Epithelial cell of proximal tubule (primary cell): Measurements from ENCODE around the gene PATL1. TPM values are rescaled to one million over a fixed set of nuclear protein-coding genes. Genes with fewer than 3 reads are reported as not detected.
A peak's percentile ranks its signal among the peaks of the same experiment; 100 is the strongest.

ENCODE experiments used
- DNase-seq: peaks from one replicate; pipeline ENCODE4 v3.0.0-alpha.2; 2011; ENCODE audit warnings: low read depth
- H3K4me3 ChIP-seq: 2 replicates; pipeline ENCODE4 v1.5.1; 2011; ENCODE audit warnings: low read depth, mild to moderate bottlenecking, low read length
- CTCF ChIP-seq: conservative IDR thresholded peaks from 2 replicates; pipeline ENCODE4 v1.5.1; 2012; ENCODE audit warnings: low read depth, mild to moderate bottlenecking, low read length
- total RNA-seq: library from RNA; depleted of rRNA; stranded (reverse); fragments of >200 nt; gene quantifications from 2 replicates; pipeline ENCODE4 v1.2.3, GENCODE V29; 2015

Gene PATL1
- total RNA-seq, 1 donor from 2014 or later: 21.9 TPM

GRCh38 chr11:59680287-59681154, 11.7 kb upstream of the PATL1 start:
- TF ChIP-seq CTCF: peak; percentile 98
- no peak for DNase-seq
- H3K4me3 ChIP-seq: no peak overlapping the region

GRCh38 chr11:59679347-59679746, 10.5 kb upstream of the PATL1 start:
- no peak for TF ChIP-seq CTCF
- H3K4me3 ChIP-seq: no peak overlapping the region
- DNase-seq: no peak

GRCh38 chr11:59678813-59679165, 10.0 kb upstream of the PATL1 start:
- no peak for TF ChIP-seq CTCF
- no peak overlapping the region for H3K4me3 ChIP-seq

GRCh38 chr11:59678118-59678812, 9.4 kb upstream of the PATL1 start:
- no peak for TF ChIP-seq CTCF
- no peak overlapping the region for H3K4me3 ChIP-seq
- DNase-seq: no peak

More at GRCh38 chr11:59678813-59679165, 10.0 kb upstream of the PATL1 start:
- no peak for DNase-seq

- no peak for TF ChIP-seq CTCF
- DNase-seq: no peak
- no peak overlapping the region for H3K4me3 ChIP-seq
Observed at GRCh38 chr11:59676205-59676604, 7.4 kb upstream of the PATL1 start.

GRCh38 chr11:59674291-59674690, 5.5 kb upstream of the PATL1 start:
- no peak for TF ChIP-seq CTCF
- DNase-seq: no peak

More at GRCh38 chr11:59674291-59674690, 5.5 kb upstream of the PATL1 start:
- H3K4me3 ChIP-seq: no peak overlapping the region
